Medulla oblongata (tissue), 1 donor: ENCODE results near the gene SYNE2.
A peak's percentile ranks its signal among the peaks of the same experiment; 100 is the strongest.
"Not testable (repeated sequence)": the region's sequence is repeated elsewhere in the genome, so short reads cannot be mapped to it uniquely, and the experiment has no call there.

Experiments
- DNase-seq: peaks from one replicate; pipeline ENCODE4 v3.0.0-alpha.2; 2015; ENCODE audit errors: extremely low spot score

SYNE2 gene

DNA sequence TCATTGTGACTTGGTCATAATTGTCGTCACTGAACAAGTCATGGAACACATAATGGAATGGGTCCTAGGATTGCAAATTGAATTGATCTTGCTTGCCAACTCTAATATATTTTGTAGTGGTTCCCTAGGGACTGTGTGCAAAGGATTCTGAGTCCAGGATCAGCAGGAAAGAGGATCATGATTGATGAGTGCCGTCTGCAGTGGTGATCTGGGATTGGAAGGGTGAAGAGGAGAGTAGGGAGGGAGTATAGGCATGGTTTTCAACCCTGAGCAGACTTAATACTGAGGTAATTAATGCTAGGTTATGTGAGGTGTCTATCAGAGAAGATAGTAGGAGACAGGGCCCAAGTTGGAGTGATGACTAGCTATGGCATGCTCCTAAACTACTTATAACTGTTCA lies 272.5 kb downstream of the SYNE2 start:
- DNase-seq: no peak

DNA sequence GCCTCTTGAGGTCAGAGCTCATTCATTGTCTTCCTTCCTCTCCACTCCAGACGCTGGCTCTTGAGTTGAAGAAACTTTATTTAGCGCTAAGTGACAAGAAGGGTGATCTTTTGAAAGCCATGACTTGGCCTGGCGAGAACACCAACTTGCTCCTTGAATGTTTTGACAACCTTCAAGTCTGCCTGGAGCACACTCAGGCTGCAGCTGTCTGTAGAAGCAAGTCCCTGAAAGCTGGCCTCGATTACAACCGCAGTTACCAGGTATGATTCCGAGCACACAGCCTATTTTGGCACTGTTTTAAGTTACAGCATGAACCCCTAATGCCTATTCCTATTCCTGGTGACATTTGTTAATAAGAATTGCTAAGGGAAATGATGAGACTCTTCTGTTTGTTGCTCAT lies 273.7 kb downstream of the SYNE2 start:
- DNase-seq: no peak

DNA sequence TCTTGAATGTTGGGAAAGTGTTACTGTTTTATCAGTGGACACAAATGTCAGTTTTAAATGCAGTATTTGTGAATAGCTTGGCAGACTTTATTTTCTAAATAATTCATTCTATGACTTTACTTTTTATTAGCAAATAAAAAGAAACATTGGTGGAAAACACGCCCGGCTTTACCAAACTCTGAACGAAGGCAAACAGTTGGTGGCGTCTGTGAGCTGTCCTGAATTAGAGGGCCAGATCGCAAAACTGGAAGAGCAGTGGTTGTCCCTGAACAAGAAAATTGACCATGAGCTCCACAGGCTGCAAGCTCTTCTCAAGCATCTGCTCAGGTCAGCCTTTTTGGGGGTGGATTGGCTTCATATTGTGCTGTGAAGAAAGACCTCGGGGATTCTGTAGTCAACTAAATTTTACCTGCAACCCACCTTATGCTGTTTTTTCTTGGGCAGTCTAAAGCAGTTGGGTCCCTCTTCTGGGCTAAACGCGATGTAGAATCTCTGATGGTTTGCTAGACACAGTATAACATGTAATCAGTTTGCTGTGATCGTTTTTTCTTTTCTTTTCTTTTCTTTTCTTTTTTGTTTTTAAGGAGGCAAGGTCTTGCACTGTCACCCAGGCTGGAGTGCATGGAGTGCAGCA lies 285.0 kb downstream of the SYNE2 start:
- DNase-seq: peak; percentile 37

DNA sequence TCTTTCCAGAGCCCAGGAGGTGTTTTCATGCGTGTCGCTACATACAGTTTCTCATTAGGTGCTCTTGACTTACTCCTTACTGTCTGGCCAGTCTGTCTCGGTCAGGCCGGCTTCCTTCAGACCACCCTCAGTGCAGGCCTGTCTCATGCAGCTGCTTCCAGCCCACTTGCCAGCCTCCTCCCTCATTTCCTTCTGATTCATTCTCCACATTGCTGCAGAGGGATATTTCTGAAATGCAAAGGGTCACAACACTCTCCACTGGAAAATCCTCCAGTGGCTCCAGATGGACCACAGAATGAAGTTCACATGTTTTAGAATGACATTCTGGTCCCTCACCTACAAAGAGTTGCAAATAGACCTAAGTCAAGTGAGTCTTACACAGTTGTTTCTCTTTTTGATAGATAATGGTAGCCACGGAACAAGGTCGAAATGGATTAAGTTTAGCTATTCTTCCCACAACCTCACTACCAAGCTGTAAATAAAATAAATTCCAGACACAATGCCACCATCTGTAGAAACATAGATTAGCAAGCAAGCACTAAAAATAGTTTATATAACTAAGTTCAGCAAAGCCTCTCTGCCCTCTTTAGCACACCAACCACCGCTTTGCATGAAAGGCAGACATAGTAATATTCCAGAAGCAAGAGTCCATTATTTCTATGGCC lies 294.5 kb downstream of the SYNE2 start:
- DNase-seq: no peak

DNA sequence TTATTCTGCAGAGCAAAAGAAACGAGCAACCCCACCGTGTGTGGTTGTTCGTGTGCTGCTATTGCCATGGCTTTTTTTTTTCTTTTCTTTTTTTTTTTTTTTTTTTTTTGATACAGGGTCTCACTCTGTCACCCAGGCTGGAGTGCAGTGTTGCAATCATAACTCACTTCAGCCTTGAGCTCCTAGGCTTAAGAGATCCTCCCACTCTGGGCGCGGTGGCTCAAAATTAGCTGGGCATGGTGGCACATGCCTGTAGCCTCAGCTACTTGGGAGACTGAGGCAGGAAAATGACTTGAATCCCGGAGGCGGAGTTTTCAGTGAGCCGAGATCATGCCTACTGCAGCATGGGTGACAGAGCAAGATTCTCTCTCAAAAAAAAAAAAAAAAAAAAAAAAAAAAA lies 297.1 kb downstream of the SYNE2 start:
- DNase-seq: no peak

DNA sequence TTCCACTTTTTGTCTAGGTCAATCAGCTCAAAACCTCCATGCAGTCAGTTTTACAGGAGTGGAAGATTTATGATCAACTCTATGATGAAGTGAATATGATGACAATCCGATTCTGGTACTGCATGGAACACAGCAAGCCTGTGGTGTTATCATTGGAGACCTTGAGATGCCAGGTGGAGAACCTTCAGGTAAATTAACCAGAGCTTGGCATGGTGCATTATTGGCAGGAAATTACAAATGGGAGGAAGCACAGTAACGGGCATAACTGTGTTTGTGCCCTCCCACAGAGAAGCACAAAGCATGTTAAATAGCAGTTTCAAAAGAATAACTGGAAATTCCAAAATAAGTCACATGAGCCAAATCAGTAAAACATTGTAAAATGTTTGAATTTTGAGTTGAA lies 305.8 kb downstream of the SYNE2 start:
- no peak for DNase-seq

DNA sequence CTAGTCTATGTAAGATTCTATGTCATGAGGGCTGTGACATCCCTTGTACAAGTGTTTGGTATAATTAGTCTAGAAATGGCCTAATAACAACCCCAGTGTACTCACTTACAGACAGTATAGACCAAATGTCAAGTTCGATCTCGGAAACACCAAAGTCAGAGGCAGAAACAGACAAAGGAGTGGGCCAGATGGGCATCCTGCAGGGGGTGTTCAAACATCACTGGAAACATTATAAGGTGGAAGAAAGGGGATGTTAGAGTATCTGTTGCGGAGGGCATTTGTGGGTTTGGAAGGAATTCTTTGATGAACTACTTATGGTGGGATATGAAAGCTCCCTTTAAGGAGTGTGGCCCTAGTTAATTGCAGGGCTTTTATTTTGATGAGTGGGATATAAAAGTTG lies 306.8 kb downstream of the SYNE2 start:
- no peak for DNase-seq

DNA sequence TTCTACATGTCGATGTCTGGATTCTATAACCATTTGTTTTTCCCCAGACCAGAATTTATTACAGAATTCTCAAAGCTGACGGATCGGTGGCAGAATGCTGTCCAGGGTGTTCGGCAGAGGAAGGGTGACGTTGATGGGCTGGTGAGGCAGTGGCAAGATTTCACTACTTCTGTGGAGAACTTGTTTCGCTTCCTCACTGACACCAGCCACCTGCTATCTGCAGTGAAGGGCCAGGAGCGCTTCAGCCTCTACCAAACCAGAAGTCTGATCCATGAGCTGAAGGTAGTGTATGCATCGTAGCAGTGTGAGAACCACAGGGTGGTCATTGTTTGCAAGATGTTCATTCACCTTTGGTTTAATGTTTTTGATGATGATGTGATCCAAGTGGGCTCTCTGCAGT lies 317.4 kb downstream of the SYNE2 start:
- no peak for DNase-seq

DNA sequence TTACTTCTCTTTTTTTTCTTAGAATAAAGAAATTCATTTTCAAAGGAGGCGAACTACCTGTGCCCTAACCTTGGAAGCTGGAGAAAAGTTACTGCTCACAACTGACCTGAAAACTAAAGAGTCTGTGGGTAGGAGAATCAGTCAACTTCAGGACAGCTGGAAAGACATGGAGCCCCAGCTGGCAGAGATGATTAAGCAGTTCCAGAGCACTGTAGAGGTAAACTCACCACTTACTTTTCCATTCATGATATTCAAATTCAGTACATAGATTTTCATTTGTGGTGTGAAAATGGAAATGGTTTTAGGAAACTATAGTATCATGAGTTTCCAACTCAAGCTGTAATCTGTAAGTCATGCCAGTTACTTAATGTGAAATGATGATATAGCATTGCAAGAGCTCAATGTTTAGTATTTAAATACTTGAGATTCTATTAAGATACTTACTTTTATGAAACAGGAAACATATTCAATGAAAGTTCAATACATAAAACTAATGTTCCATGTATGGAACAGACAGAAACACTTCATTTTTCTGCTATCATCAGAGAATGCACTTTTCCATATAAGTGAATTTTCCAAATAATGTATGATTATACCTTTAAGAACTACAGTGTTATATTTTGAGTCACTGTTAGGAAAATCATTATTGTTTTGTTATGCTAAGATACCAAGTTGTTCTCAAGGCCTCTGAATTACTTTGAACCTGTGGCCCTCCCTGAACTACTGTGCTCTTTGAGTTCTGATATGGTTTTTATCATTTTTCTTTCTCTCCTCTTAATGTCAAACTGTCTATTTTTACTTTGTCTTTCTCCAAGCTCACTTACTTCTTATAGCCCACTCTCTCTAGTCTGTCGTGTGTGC lies 322.3 kb downstream of the SYNE2 start:
- no peak for DNase-seq

DNA sequence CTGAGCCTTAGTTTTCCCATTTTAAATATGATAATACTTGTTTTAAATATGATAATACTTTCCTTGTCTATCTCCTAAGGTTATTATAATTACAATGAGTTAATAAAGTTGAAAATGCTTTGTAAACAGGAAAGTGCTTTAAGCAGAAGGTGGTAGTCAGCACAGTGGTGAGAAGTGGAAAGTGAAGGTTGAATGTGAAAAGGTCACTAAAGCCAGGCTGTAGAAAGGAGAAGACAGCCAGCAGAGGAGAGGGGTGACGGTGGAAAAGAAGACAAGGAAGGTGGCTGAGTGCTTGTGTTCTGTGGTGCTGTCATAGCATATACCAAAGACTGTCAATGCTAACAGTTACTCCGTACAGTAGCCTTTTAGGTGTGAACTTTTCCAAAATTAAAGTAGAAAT lies 323.5 kb downstream of the SYNE2 start:
- no peak for DNase-seq

DNA sequence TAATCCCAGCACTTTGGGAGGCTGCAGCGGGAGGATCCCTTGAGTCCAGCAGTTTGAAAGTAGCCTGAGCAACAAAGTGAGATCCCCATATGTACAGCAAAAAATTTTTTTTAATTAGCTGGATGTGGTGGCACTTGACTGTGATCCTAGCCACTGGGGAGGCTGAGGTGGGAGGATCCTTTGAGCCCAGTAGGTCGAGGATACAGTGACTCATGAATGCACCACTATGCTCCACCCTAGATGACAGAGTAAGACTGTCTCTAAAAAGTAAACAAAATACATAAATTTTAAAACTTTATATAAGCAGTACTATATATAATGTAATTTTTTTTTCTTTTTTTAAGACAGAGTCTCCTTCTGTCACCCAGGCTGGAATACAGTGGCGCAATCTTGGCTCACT lies 326.0 kb downstream of the SYNE2 start:
- no peak for DNase-seq

DNA sequence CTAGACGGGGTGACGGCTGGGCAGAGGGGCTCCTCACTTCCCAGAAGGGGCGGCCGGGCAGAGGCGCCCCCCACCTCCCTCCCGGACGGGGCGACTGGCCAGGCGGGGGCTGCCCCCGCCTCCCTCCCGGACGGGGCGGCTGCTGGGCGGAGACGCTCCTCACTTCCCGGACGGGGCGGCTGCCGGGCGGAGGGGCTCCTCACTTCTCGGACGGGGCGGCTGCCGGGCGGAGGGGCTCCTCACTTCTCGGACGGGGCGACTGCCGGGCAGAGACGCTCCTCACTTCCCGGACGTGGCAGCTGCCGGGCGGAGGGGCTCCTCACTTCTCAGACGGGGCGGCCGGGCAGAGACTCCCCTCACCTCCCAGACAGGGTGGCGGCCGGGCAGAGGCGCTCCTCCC lies 330.1 kb downstream of the SYNE2 start:
- not testable (repeated sequence) for DNase-seq

DNA sequence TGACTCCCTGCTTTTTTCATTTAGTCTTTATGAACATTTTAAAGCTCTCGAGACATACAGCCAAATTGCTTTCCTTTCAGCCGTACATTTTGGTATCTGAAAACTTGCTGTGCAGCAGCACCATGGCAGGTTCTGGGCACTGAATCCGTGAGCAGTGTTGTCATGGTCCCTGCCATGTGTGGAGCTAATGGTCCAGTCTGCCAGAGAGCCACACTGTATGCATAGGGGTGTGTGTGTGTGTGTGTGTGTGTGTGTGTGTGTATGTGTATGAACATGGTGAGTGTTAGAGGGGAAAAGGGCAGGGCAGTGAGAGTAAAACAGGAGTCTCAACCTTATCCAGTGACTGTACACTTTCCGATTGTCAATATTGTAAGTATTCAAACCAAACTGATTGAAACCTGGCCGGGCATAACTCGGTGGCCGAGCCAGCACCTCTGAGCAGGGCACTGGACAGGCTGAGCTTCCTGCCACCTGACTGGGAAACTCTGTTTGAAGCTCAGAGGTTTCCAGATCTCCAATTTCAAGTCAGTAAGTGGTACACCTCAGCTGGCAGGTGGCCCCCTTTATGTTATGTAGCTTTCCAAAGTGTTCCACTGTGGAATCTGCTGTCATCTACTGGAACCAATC lies 331.4 kb downstream of the SYNE2 start:
- no peak for DNase-seq

DNA sequence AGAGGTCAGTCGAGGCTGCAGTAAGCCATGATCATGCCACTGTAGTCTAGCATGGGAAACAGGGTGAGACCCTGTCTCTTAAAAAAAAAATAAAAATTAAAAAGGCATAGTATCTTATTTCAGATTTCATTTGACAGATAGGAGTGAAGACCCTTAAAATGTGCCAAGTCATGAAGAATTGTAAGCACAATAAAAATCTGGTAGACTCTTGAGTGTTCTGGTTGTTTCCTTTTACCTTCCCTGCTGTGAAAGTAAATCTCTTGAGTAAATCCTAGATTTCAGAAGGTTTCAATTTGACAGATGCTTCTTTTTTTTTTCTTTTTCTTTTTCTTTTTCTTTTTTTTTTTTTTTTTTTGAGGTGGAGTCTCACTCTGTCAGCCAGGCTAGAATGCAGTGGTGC lies 332.4 kb downstream of the SYNE2 start:
- no peak for DNase-seq

DNA sequence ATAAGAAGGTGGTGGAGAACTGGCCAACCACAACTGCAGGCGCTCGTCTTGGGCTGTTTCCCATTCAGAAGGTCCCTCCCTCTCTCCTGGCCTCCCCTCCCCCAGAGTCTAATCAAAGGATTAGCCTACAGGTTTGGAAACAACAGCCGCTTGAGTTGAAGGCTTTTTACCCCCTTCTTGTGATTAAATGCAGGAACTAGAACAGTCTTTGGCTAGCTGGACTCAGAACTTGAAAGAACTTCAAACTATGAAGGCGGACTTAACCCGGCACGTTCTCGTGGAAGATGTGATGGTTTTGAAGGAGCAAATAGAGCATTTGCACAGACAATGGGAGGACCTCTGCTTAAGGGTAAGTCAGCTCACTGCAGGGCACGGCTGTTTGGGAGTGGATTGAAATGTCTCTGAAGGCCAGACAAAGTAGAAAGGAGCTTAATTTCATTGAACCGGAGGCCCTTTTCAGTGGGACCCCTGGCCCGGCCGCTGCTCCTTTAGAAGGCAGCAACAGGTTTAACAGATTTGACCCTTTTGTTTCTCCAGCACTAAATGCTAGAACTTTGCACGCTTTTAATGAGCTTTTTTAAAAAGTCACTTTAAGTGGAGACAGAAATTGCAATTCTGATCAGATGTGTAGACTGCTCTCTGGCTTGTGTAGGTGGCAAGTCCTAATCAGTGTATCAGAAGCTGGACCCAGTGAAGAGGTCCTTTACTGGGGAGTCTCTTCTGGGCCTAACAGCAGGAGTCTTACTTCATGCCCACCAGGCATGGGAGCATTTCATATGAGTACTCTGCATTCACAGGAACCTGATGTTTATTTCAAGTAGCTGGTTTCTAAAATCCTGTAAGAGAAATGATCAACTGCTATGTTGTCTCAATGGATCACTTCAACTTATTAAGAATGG lies 333.7 kb downstream of the SYNE2 start:
- DNase-seq: no peak

DNA sequence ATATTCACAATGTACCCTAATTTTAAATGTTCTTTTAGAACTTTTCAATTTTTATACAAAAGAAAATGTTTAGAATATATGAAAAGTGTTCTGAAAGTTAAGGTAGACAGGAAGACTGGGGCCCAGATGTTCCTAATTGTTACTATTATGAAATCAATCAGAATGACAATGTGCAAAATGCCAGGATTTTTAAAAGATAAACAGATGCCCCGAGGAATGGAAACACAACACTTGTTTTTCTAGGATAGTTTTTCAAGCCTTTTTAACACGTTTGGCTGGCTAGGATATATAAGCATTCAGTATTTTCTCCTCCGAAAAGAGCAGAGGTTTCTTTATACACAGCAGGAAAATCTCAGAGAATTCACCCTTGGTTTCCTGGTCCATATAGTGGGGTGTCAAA lies 334.5 kb downstream of the SYNE2 start:
- DNase-seq: no peak

DNA sequence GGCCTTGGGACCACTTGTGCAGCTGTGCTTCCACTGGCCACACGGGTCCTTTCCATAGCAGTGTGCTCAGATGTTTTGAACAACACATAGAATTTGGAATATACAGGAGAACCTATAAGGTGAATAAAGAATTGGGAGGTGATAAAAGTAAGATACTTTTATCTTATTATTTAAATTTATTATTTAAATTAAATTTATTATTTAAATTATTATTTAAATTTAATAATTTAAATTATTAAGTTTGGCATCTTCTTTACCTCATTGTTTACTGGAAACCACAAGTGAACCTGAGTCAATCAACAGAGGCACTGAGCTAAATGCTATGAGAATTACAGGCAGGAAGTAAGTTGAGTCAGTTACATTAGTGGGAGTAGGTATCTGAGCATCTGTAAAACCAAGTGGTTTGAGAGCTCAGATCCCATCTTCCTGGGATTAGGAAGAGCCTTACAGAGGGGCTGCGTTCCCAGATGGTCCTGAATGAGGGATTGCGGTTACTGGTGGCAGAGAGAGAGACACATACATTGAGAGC lies 338.2 kb downstream of the SYNE2 start:
- DNase-seq: no peak

DNA sequence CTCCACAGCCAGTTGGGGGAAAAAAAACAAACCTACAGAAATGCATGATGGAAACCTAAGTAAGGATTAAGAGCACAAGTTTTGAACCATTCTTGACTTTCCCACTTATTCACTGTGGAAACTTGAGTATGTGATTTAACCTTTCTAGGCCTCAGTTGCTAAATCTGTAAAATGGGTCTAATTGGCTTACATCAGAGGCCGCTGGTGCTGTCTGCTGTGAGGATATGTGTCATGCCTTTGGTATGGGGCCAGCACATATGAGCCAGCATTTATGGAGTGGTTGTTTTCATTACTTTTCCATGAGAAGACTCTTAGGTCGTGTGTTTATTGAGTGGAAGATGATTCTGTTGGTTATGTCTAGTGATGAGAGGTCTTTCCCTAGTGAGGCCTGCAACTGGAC lies 339.0 kb downstream of the SYNE2 start:
- no peak for DNase-seq

DNA sequence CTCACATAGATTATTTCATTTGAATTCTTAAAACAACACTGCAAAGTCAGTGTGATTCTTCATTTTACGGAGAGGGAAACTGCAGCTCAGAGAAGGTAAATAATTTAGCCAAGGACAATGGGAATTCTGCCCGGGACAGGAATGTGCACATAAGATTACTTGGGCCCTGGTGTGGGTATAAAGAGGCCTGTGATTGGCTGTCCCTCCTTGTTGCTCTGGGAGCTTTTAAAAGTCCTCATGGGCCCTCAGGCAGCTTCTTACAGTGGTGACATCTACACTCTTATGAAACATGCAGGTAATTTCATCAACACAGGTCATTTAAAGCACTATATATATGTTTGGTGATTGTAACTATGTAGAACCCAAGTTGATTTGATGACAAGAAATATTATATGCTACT lies 341.0 kb downstream of the SYNE2 start:
- DNase-seq: no peak

DNA sequence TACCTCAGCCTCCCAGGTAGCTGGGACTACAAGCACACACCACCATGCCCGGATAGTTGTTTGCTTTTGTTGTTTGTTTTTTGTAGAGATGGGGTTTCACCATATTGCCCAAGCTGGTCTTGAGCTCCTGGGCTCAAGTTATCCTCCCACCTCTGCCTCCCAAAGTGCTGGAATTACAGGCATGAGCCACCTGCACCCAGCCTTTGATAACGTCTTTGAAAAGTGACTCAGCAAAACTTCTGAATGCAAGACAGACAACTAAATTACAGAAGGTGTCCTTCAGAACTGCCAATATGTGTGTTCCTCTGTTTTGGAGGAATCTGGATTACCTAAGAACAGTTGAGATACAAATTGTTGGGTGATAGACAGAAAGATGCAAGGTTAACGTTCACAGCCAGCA lies 341.6 kb downstream of the SYNE2 start:
- DNase-seq: no peak

DNA sequence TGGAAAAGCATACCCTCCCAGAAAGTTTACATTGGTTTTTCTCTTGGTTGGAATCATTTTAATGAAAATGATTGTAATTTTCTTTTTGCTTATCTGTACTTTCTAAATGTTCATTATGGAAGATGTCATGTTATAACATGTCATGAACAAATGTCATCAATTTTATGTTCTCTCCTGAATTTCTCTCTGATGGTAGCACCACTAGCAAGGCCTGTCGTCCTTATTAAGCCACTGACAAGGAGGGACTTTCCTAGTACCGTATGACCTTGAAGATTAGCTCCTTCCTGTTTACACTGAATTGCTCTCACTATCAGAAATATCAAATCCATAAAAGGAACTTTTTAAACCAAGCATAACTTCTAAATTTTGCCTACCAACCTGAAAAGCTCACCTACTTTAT lies 342.4 kb downstream of the SYNE2 start:
- DNase-seq: no peak
